Measurements from ENCODE around the gene MSGN1. TPM values are rescaled to one million over a fixed set of nuclear protein-coding genes. Genes with fewer than 3 reads are reported as not detected.
A peak's percentile ranks its signal among the peaks of the same experiment; 100 is the strongest.

Gene MSGN1
- total and polyA plus RNA-seq, 3 donors from 2014 or later, result not detected

DNA sequence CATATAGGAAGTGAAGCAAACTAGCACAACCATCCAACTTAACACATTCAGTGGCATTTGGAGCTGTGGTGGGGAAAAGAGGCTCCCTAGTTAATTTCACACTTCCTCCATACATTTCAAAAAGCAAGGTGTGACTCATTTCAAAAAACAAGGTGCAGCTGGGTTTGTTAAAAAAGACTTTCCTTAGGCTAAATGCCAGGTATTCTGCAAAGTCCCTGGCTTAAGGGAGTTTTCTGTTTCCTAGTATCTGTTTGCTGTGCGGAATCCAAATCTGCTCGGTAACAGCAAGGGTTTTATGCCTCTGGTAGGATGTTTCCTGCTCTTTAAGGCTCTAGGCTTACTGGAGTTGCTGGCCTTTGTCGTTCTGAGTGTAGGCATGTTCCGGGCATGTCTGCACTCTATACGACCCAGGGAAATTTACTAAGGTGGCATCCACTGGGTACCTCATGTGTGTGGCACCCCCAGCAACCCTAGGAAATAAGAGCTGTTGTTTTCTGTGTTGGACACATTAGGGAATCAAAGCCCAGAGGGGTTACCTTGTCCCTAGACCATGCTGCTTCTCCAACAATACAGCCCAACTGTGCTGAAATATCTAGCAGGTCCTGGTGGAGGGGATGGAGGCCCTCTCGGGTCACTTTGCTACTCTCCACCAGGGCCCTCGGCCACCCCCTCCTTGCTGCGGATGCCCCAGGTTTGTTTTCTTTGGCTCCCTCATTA lies 634 bp upstream of the MSGN1 start:
- no peak for DNase-seq
- 38 to 39% methylated on average over 6 to 8 of the region's 8 CpGs for WGBS, 2 donors
- Histone ChIP-seq H3K9me3 (no peaks in the 10 kb centered on the region), H3K4me3 (no peak overlapping the region), H3K27me3 (no peaks in the 10 kb centered on the region), H3K4me1 (peaks cover 17% of the 10 kb centered on the region), H3K27ac (no peak overlapping the region), H3K36me3 (ENCODE audit: low read depth, missing control alignments) (no peaks in the 10 kb centered on the region)
- TF ChIP-seq, protein P1, sequence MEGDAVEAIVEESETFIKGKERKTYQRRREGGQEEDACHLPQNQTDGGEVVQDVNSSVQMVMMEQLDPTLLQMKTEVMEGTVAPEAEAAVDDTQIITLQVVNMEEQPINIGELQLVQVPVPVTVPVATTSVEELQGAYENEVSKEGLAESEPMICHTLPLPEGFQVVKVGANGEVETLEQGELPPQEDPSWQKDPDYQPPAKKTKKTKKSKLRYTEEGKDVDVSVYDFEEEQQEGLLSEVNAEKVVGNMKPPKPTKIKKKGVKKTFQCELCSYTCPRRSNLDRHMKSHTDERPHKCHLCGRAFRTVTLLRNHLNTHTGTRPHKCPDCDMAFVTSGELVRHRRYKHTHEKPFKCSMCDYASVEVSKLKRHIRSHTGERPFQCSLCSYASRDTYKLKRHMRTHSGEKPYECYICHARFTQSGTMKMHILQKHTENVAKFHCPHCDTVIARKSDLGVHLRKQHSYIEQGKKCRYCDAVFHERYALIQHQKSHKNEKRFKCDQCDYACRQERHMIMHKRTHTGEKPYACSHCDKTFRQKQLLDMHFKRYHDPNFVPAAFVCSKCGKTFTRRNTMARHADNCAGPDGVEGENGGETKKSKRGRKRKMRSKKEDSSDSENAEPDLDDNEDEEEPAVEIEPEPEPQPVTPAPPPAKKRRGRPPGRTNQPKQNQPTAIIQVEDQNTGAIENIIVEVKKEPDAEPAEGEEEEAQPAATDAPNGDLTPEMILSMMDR (IDR thresholded peaks at IDR 0.05), result no peak
- TF ChIP-seq POLR2A (IDR thresholded peaks at IDR 0.05), result no peak
- intact Hi-C loops (cut with DNase I; ENCODE audit: low total_unique reads), result no loop called here

DNA sequence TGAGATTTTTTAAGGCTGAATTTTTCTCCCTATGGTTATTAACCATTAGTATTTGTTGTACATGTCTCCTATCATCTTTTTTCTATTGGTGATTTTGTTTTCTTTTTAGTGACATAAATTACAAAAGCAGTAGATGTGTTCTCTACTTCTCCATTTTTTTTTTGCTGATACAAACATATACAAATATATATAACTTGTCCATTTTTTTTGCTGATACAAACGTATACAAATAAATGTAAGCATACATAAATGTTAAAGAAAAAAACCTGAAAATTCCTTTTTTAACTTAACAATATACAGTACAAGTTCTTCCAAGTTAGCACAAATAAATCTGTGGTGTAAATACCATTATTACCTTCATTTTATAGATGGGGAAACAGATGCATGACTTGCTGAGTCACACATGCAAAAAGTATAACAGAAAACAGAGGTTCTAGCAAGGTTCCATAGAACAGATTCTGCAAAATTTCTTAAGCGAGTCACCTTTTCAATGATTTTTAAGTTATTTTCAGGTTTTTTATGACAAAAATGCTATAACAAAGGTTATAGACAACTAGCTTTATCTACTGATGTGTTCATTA lies 2.1 kb downstream of the MSGN1 start:
- TF ChIP-seq POLR2A (IDR thresholded peaks at IDR 0.05), result no peak
- TF ChIP-seq, protein P1 (IDR thresholded peaks at IDR 0.05), result no peak
- Histone ChIP-seq H3K4me1 (peaks cover 29% of the 10 kb centered on the region), H3K36me3 (ENCODE audit: low read depth, missing control alignments) (no peaks in the 10 kb centered on the region), H3K9me3 (no peaks in the 10 kb centered on the region), H3K4me3 (no peak overlapping the region), H3K27me3 (no peaks in the 10 kb centered on the region), H3K27ac (no peak overlapping the region)
- DNase-seq, result no peak
- intact Hi-C loops (cut with DNase I; ENCODE audit: low total_unique reads), result no loop called here
- WGBS, 2 donors, result 78 to 83% methylated on average over 2 of the region's 2 CpGs

DNA sequence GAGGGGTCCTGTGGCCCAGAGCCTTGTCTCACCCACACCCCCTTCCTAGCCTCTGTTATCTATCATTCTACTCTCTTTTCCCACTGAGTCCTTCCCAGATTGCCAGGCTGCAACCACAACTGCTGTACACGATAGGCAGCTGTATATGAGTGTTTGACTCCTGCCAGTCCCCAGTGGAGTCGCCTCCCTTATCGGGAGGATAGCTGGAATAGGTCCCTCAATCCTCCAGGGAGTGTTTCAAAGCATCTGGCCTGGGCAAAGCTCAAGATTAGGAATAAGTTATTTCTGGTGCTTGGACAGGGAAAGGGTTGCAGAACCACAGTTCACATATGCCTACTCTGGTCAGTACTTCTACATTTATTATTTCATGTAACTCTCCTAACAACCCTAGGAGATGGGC lies 4.8 kb downstream of the MSGN1 start:
- no peak for DNase-seq
- WGBS, 2 donors, result 37 to 65% methylated on average over 3 of the region's 3 CpGs
- Histone ChIP-seq H3K9me3 (no peaks in the 10 kb centered on the region), H3K4me3 (no peak overlapping the region), H3K36me3 (ENCODE audit: low read depth, missing control alignments) (no peaks in the 10 kb centered on the region), H3K27ac (peak overlapping the region in 1 of 2 donors; percentile 69), H3K4me1 (peaks cover 19% of the 10 kb centered on the region), H3K27me3 (no peaks in the 10 kb centered on the region)
- no peak for TF ChIP-seq POLR2A (IDR thresholded peaks at IDR 0.05)
- TF ChIP-seq, protein P1 (IDR thresholded peaks at IDR 0.05), result no peak
- intact Hi-C loops (cut with DNase I; ENCODE audit: low total_unique reads), result no loop called here

DNA sequence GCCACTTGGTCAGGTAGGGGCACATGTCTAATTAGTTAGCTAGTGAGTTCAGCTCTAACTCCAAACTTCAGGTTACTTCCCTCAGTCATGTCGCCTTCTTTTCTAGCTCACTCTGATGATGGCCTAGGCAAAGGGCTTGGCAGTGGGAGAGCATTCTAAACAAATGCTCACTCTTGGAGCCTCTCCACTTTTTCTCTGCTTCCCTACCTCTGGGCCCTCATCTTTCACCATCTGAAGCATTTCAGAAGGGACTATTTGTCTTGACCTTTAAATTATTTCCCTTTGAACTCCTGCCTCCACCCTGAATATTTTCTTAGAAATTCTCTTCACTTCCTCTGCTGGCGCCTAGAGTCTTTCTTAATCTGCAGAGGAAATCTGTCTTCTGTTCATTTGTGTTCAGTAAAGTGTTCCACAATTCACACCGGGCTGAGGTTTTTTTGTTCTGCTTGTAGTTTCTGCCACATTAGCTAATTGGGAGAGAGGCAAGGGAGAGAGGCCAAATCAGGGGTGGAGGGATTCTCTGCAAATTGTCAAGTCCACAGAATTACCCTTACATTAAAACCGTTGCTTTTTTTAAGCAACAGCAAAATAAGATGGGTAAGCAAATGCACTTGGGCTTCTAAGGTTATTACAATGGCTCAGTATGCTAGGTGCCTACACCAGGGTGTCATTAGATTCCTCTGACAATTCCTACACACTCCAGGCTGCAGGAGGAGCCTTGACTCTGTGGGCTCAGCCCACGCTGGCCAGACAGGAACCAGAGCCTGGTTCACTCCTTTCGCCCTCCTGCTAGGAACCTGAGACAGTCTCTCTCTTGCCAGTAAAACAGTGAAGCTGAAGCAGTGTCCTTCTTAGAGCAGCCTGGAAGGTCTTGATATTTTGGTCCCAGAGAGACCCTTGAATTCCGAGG lies 5.5 kb downstream of the MSGN1 start:
- Histone ChIP-seq H3K4me3 (no peak overlapping the region), H3K36me3 (ENCODE audit: low read depth, missing control alignments) (no peaks in the 10 kb centered on the region), H3K27me3 (no peaks in the 10 kb centered on the region), H3K9me3 (no peaks in the 10 kb centered on the region), H3K27ac (peak overlapping the region; percentile 64 to 69), H3K4me1 (peaks cover 19% of the 10 kb centered on the region)
- WGBS, 2 donors, result 36 to 55% methylated on average over 7 of the region's 7 CpGs
- TF ChIP-seq POLR2A (IDR thresholded peaks at IDR 0.05), result no peak
- TF ChIP-seq, protein P1 (IDR thresholded peaks at IDR 0.05), result no peak
- DNase-seq, result peak; percentile 61
- intact Hi-C loops (cut with DNase I; ENCODE audit: low total_unique reads), result no loop called here

Measured in testis (tissue), 3 donors.